HG03442 (cell line): ENCODE results near the gene TMEM178B.

Experiments used
- ATAC-seq: cut with Tn5 transposase; IDR thresholded peaks from one replicate; pipeline ENCODE4 v1.9.1; 2021; ENCODE audit warnings: mild to moderate bottlenecking, moderate library complexity; ENCODE audit not compliant: unreplicated experiment

Gene TMEM178B

GRCh38 chr7:141217938-141218337 is 144.1 kb downstream of the TMEM178B start:
- no peak for ATAC-seq

- ATAC-seq: no peak
Measured at GRCh38 chr7:141218941-141219340, 145.1 kb downstream of the TMEM178B start.

DNA sequence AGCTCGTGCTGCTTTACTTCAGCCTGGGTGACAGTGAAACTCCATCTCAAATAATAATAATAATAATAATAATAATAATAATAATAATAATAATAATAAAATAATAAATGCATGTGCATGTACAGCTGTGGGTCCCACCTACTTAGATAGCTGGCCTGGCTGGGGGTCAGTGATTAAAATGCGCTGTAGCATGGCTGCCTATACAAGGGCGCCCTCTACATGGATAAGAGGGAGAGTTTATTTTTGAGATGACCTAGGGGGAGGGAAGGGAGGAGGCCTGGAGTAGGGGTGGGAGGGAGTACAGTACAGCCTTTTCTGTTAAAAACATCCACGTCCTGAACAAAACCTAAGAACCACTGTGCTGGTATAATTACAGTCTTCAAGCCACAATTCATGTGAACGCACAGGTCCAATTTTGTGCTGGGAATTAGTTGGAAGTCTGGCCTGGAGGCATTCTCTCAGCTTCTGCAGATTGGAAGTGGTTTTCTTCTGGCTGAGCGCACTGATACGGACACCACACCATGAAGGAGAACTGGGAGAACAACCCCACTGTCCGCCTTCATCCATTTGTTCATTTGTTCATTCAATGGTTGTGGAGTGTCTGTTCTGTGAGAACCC is 146.5 kb downstream of the TMEM178B start:
- no peak for ATAC-seq

DNA sequence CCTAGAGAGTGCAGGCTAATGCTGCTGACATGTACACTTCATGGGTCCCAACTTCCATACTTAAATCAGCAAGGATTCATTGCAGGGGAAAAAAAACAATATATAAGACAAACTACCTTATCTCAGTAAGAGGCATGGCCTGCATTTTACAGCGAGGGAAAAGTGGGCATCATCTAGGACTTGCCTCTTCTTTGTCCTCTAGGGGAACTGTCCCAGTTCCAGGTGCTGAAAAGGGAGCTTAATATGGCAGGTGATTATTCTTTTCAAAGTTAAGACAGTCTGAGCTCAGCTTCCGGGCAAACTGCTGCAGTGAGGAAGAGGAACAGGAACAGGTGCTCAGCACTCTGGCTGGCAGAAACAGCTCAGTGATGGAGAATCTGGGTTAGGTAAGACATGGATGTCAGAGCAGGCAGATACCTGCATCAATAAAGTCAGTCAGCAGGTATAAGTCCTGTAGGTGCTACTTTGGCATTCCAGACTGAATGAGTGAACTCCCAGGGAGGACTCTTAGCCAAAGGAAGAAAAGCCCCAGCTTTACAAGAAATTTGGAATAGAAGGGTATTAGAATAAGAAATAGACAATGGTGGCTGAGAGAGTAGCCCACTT is 147.2 kb downstream of the TMEM178B start:
- ATAC-seq: no peak

DNA sequence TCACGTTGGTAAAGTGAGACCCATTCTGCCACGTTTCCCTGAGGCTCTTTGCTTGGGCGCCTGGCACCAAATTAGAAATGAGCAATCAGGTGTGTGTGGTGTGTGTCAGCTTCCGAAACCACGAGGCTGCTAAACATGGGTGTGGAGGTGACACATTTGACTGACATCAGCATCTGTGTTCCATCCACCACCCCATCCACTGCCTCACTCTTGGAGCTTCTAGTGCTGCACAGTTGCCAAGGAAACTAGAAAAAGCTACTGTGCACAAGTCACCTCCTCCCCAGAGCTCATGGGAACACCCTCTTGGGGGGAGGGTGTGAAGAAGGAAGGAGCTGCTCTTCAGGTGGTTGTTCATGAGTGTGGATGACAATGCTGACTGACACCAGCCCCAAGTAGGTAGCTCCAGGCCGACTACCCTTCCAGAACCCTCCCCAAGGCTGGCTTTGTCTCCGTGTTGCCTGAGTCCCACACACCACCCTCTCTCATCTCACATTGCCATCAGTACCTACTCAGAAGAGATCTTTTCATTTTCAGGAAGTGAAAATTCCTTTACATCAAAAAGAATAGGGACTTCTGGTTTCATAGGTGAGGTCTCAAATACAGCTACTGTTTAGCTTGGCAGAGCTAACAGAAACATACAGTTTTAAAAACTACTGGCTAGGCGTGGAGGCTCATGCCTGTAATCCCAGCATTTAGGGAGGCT is 152.2 kb downstream of the TMEM178B start:
- ATAC-seq: no peak

- no peak for ATAC-seq
Measured at GRCh38 chr7:141227454-141227853, 153.6 kb downstream of the TMEM178B start.

DNA sequence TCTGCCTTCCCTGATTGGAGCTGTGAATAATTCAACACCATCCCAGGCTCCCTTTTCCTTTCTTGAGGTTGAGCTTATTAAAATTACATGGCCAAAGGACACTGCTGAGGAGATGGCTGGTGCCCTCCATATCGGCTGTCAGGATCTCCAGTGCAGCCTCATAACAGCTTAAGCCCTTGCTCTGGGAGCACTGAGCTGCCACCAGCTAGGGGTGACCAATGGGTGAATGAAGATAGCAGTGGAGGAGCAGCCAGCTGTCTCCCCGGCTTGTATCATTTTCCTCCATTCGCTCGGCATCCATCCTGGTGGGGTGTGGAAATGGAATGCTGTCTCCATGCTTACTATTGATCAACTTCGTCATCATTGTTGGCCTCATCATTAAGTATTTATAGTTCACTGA is 154.6 kb downstream of the TMEM178B start:
- no peak for ATAC-seq

DNA sequence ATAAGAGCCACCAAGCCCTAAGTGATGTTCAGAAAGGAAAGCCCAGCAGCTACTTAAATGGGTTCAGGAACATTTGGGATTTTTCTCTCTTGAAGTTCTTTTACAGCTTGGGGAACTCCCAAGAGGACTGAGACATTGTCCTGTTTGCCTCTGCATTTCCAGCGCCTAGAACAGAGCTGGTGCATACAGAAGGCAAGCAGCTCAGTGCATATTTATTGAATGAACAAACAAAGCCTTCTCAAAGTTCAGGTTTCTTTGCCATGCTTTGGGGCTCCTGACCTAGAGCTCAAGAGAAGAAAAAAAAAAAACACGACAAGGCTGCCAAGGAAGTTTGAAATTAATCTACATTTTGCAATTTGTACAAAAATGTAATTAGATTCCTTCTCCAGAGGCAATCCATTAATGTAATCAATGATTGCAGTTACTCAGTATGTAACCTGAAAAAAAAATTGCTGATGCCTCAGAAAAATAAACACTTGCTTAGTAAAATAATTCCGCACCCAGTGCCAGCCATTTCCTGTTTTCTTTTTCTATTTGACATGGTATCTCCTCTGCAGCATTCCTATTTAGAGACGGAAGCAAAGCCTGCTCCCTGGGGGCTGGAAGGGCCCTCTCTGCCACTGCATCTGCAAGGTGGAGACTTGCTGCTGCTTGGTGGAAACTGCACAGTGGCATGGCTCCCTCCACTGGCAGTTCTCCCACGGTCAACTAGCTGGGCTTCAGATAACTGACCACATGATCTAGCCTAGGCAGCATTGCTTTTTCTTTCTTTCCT is 157.3 kb downstream of the TMEM178B start:
- ATAC-seq: no peak

GRCh38 chr7:141232286-141233051 is 158.6 kb downstream of the TMEM178B start:
- no peak for ATAC-seq

GRCh38 chr7:141234335-141235105 is 160.7 kb downstream of the TMEM178B start:
- ATAC-seq: no peak

GRCh38 chr7:141235656-141236055 is 161.8 kb downstream of the TMEM178B start:
- ATAC-seq: no peak

GRCh38 chr7:141238596-141239243 is 164.9 kb downstream of the TMEM178B start:
- ATAC-seq: no peak

- ATAC-seq: no peak
Measured at GRCh38 chr7:141239661-141240060, 165.8 kb downstream of the TMEM178B start.

GRCh38 chr7:141242568-141242967 is 168.7 kb downstream of the TMEM178B start:
- ATAC-seq: no peak

DNA sequence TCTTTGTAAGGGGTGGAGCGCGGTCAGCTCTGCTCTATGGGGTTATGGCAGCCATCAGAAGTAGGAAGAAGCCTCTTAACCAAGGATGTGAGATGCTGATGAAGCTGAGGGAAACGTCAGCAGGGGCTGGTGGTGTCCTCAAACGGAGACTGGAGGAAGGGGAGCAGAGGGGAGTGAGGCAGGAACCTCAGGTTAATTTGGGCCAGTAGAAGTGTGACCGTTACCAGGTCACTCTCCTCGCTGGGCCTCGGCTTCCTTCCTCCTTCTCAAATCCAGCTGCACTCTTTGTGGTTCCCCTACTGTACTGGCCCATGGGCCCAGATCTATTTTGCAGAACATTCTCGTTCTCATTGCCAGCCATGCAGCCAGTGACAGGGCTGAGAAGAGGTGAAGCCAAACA is 169.5 kb downstream of the TMEM178B start:
- no peak for ATAC-seq

DNA sequence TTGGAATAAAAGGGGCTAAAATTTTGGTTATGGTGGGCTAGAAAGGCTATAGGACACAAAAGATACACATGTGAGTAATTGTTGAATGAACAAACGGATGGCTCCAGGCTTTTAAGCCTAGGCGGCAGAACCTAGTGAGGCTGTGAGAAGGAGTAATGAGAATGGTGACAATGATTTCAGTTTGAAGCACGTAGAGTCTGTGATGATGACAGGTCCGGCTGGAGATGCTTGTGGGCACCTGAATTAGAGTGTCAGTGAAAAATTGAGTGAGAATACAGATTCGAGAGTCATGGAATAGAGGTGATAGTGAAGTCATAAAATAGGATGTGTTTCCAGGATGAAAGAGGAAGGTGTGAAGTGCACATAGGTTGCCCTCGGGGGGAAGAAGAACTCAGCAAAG is 170.6 kb downstream of the TMEM178B start:
- no peak for ATAC-seq

DNA sequence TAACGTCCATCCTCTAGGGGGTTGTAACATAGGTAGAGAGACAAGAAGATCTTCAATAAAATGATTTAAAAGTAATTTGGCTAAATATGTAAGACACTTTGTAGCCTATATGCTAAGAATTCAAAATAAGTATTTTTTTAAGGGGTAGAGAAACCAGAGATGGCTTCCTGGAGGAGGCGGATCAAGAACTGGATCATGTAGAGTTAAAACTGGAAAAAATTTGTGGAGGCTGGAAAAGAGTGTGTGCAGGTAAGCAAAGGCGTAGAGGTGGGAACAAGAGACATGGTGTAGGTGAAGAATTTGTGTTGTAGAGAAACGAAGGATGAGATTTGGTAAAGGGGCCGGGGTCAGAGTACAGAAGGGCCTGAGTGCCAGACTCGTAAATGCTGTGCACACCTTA is 172.6 kb downstream of the TMEM178B start:
- no peak for ATAC-seq

DNA sequence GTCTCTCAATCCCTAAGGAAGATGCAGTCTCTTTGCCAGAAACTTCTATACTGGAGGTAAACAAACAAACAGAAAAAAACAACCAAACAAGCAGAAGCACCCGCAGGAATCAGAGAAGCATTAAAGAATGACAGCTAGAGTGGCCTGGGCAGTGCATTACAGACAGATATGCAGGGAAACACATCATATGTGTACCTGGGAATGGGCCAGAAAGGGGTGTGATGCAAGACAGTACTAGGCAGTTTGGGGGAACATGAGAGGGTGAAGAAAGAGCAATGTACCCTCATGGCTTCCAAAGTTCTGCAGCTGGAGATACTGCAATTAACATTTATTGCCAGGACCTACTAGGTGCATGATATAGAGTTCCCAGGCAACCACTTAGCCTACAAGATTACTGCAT is 177.3 kb downstream of the TMEM178B start:
- no peak for ATAC-seq

DNA sequence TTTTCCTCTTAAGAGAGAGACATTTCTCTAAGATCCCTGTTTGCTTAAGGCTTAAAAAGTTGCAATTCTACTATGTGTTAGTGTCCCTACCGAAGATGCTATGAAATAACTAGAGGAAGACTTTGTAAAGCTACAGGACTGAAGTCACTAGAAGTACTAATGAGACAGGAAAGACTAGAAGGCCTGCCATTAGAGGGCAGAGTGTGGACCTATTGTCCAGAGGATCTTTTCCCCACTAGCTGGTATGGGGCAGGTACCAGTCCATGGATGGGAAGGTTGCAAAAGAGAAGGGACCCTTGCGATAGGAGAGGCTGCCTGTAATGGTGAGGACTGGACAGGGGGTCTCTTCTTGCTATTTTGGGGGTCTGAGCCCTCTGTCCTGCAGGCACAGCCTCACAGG is 178.1 kb downstream of the TMEM178B start:
- ATAC-seq: no peak

DNA sequence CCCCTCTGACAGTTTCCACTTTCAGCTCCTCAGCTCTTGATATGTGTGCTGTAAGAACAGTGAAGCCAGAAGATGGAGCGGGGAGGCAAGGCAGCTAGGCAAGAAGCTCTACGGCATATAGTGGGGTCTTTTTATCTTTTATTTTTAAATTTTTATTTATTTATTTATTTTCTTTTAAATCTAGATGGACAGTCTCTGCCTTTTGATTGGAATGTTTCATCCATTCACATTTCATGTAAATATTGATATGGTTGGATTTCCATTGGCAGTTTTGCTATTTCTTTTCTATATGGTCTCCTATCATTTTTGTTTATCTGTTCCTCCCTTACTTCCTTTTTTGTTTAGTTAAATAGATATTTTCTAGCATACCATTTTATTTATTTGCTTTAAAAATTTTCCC is 183.7 kb downstream of the TMEM178B start:
- ATAC-seq: no peak
